Measurements from ENCODE around the gene TAF9.
A peak's percentile ranks its signal among the peaks of the same experiment; 100 is the strongest.

TAF9 gene

GRCh38 chr5:69414885-69415583 lies 45.7 kb upstream of the TAF9 start, which contains the start of gene MARVELD2:
Gene MARVELD2, plus strand, starts transcription at chr5:69415116. Its CDS starts 4,270 bp downstream, at chr5:69419386.
- H3K9me3 ChIP-seq (ENCODE audit: control insufficient read depth, insufficient read depth, low read depth, low read length): no peaks in the 10 kb centered on the region
- H3K4me3 ChIP-seq (ENCODE audit: low read depth, low read length): peak within 1 kb of the TSS; percentile 79
- ChIA-PET CTCF (interaction anchor here (0.6 kb wide), 1 partner anchor 453 kb away, joined by 4 read pairs; no protein-coding TSS in a partner anchor), POLR2A (no interaction called here)
- no peaks in the 10 kb centered on the region; the same call in 1 of the 2 replicates for H3K4me1 ChIP-seq (ENCODE audit: control insufficient read depth, insufficient read depth, low read length)
- peaks cover 7 to 56% of the 10 kb centered on the region in 2 experiments; a peak in 2 of 3 replicates for H3K36me3 ChIP-seq (ENCODE audit: control insufficient read depth in 2 of 2, insufficient read depth in 1 of 2, low read length in 2 of 2)
- H3K27ac ChIP-seq (ENCODE audit: extremely low read depth, low read depth, low read length): peak within 1 kb of the TSS; percentile 88
- TF ChIP-seq MEIS1 (CRISPR knock-in tag; IDR thresholded peaks at IDR 0.05; ENCODE audit: borderline replicate concordance) (no peak), ZBTB26 (tag by site-specific recombination; optimal IDR thresholded peaks at IDR 0.05) (peak; percentile 84), TSHZ1 (tag by site-specific recombination; IDR thresholded peaks at IDR 0.05; ENCODE audit: borderline replicate concordance) (no peak), ZNF426 (tag by site-specific recombination; IDR thresholded peaks at IDR 0.05) (no peak), ZNF791 (tag by site-specific recombination; IDR thresholded peaks at IDR 0.05) (no peak), INSM2 (tag by site-specific recombination; IDR thresholded peaks at IDR 0.05) (no peak), KLF8 (tag by site-specific recombination; IDR thresholded peaks at IDR 0.05) (peak; percentile 89), ZBTB10 (tag by site-specific recombination; IDR thresholded peaks at IDR 0.05) (0 out of 2 replicates have a peak, but pooled peaks have one; percentile 15), KLF10 (tag by site-specific recombination; IDR thresholded peaks at IDR 0.05) (peak; percentile 72), ZNF391 (tag by site-specific recombination; IDR thresholded peaks at IDR 0.05; ENCODE audit: borderline replicate concordance, low read depth) (no peak), ZNF488 (tag by site-specific recombination; IDR thresholded peaks at IDR 0.05) (no peak), ZXDB (tag by site-specific recombination; IDR thresholded peaks at IDR 0.05) (peak; percentile 23; the same call in 1 of the 2 replicates), GFI1B (tag by site-specific recombination; IDR thresholded peaks at IDR 0.05) (no peak), ZFP37 (tag by site-specific recombination; IDR thresholded peaks at IDR 0.05) (no peak), ZBTB11 (tag by site-specific recombination; conservative IDR thresholded peaks at IDR 0.05; ENCODE audit: low read depth) (peak; percentile 34; the same call in 1 of the 2 replicates), ZNF600 (tag by site-specific recombination; IDR thresholded peaks at IDR 0.05) (peak; percentile 38; the same call in 1 of the 2 replicates), KLF9 (tag by site-specific recombination; IDR thresholded peaks at IDR 0.05; ENCODE audit: low read depth) (peak; percentile 80), GLIS1 (tag by site-specific recombination; IDR thresholded peaks at IDR 0.05) (peak; percentile 44; the same call in 1 of the 2 replicates), ZNF175 (tag by site-specific recombination; IDR thresholded peaks at IDR 0.05) (no peak), HOXC10 (CRISPR knock-in tag; IDR thresholded peaks at IDR 0.05) (no peak), KLF7 (tag by site-specific recombination; IDR thresholded peaks at IDR 0.05; ENCODE audit: borderline replicate concordance) (no peak)

All from HEK293 (cell line).